Fibroblast of lung (primary cell): Measurements from ENCODE around the gene LAMTOR5. TPM values are rescaled to one million over a fixed set of nuclear protein-coding genes. Genes with fewer than 3 reads are reported as not detected.

Source experiments
- DNase-seq, 2 donors: peaks; one replicate each; pipeline versions ENCODE4 v3.0.0 to v3.0.0-alpha.2; 2010; ENCODE audit warnings: low read depth in 2 of 2
- H2AFZ ChIP-seq: 2 replicates; pipeline ENCODE4 v1.5.1; 2012; ENCODE audit warnings: low read length, control low read depth, inconsistent platforms
- H3K27ac ChIP-seq: 2 replicates; pipeline ENCODE4 v1.5.1; 2011; ENCODE audit warnings: low read length, control low read depth; ENCODE audit not compliant: insufficient read depth
- H3K27me3 ChIP-seq: 2 replicates; pipeline ENCODE4 v1.5.1; 2011; ENCODE audit warnings: mild to moderate bottlenecking, low read length; ENCODE audit not compliant: control insufficient read depth, insufficient read depth
- H3K36me3 ChIP-seq: 2 replicates; pipeline ENCODE4 v1.5.1; 2011; ENCODE audit warnings: low read length; ENCODE audit not compliant: control insufficient read depth, insufficient read depth
- H3K4me1 ChIP-seq: 2 replicates; pipeline ENCODE4 v1.5.1; 2011; ENCODE audit warnings: low read length; ENCODE audit not compliant: control insufficient read depth, insufficient read depth; ENCODE audit errors: extremely low read depth
- H3K4me2 ChIP-seq: 2 replicates; pipeline ENCODE4 v1.5.1; 2011; ENCODE audit warnings: low read length, control low read depth; ENCODE audit not compliant: insufficient read depth; ENCODE audit errors: extremely low read depth
- H3K4me3 ChIP-seq, 4 experiments: fragments of 200-600 bp in 1 of 4; sonication (generic) in 1 of 4; replicated peaks in 1 of 4; 2 replicates each; pipeline ENCODE4 v1.5.1; 2011 to 2016; ENCODE audit warnings: low read length in 4 of 4, low read depth in 3 of 4, mild to moderate bottlenecking in 3 of 4, control low read depth in 2 of 4, inconsistent platforms in 1 of 4, mixed read lengths in 1 of 4; ENCODE audit not compliant: insufficient read depth in 1 of 4; ENCODE audit errors: control extremely low read depth in 1 of 4
- H3K79me2 ChIP-seq: 2 replicates; pipeline ENCODE4 v1.5.1; 2012; ENCODE audit warnings: mild to moderate bottlenecking, low read length, inconsistent platforms; ENCODE audit not compliant: control insufficient read depth, insufficient read depth
- H3K9ac ChIP-seq: 2 replicates; pipeline ENCODE4 v1.5.1; 2011; ENCODE audit warnings: mild to moderate bottlenecking, low read length, control low read depth; ENCODE audit not compliant: insufficient read depth
- H3K9me3 ChIP-seq: 2 replicates; pipeline ENCODE4 v1.5.1; 2012; ENCODE audit warnings: low read depth, low read length; ENCODE audit not compliant: control insufficient read depth, insufficient read depth
- H4K20me1 ChIP-seq: 2 replicates; pipeline ENCODE4 v1.5.1; 2011; ENCODE audit warnings: low read length; ENCODE audit not compliant: control insufficient read depth, insufficient read depth; ENCODE audit errors: extremely low read depth
- EZH2 ChIP-seq: IDR thresholded peaks from 2 replicates; pipeline ENCODE4 v1.5.1; 2012; ENCODE audit warnings: low read length, control low read depth, mild to moderate bottlenecking; ENCODE audit errors: missing control alignments
- polyA plus RNA-seq, 2 donors: library from polyadenylated mRNA; depleted of rRNA in 1 of 2; stranded (reverse) in 1 of 2; unstranded in 1 of 2; fragments of >200 nt; gene quantifications; 2 replicates each; pipeline ENCODE4 v1.2.1, GENCODE V29; 2011 to 2012; ENCODE audit warnings: missing spikeins in 1 of 2
- total RNA-seq: library from RNA; depleted of rRNA; stranded (reverse); fragments of >200 nt; gene quantifications from 2 replicates; pipeline ENCODE4 v1.2.1, GENCODE V29; 2014
- TF ChIP-seq, protein P1 (sequence below), 2 donors: IDR thresholded peaks in 1 of 2; conservative IDR thresholded peaks in 1 of 2; 1 replicate in 1 of 2; 2 replicates in 1 of 2; pipeline ENCODE4 v1.5.1; 2011 to 2012; ENCODE audit warnings: low read length in 2 of 2, control low read depth in 1 of 2, inconsistent platforms in 1 of 2, low read depth in 1 of 2, mild to moderate bottlenecking in 1 of 2

The LAMTOR5 gene
- total and polyA plus RNA-seq, 2 donors (not counting 1 experiment from before 2014, with no cell fraction given), result 70.4 to 317 TPM

DNA sequence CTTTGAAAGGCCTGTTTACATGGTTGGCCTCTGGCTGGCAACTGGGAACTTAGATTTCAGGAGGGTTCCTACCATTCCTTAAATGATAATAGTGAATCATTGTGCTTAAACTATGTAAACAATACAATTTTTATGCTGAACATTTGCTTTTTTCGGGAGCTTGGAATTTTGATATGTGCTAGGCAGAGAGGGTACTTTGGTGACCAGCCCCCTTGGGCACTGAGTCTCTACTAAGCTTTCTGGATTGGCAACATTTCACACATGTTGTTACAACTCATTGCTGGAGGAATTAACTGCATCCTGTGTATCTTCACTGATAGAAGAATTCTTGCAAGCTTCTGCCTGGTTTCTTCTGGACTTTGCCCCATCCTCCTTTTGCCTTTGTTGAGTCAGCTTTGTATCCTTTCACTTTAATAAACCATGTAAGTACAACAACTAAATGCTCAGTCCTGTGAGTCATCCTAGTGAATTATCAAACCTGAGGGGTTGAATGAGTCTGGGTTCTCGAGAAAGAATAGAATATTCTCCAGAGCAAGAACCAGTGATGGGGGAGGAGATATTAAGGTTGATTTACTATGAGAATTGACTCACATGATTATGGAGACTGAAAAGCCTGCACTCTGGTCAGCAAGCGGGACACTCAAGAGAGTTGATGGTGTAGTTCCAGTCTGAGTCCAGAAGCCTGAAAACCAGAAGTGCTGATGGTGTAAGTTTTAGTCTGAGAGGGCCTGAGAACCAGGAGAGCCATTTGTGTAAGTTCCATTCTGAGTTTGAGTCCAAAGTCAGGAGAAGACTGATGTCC lies 13.6 kb downstream of the LAMTOR5 start:
- Histone ChIP-seq H3K4me1 (peaks cover 21% of the 10 kb centered on the region), H3K9me3 (no peaks in the 10 kb centered on the region), H3K4me2 (peak overlapping the region; percentile 60), H3K27me3 (no peaks in the 10 kb centered on the region), H3K36me3 (no peaks in the 10 kb centered on the region), H2AFZ (no peak overlapping the region), H3K9ac (no peak overlapping the region), H4K20me1 (no peaks in the 10 kb centered on the region), H3K27ac (peak overlapping the region; percentile 51), H3K79me2 (no peaks in the 10 kb centered on the region), H3K4me3 (peak overlapping the region in 1 of 4 experiments; percentile 12)
- peak; percentile 82 to 85 for DNase-seq
- TF ChIP-seq EZH2, result no peak
- TF ChIP-seq, protein P1, sequence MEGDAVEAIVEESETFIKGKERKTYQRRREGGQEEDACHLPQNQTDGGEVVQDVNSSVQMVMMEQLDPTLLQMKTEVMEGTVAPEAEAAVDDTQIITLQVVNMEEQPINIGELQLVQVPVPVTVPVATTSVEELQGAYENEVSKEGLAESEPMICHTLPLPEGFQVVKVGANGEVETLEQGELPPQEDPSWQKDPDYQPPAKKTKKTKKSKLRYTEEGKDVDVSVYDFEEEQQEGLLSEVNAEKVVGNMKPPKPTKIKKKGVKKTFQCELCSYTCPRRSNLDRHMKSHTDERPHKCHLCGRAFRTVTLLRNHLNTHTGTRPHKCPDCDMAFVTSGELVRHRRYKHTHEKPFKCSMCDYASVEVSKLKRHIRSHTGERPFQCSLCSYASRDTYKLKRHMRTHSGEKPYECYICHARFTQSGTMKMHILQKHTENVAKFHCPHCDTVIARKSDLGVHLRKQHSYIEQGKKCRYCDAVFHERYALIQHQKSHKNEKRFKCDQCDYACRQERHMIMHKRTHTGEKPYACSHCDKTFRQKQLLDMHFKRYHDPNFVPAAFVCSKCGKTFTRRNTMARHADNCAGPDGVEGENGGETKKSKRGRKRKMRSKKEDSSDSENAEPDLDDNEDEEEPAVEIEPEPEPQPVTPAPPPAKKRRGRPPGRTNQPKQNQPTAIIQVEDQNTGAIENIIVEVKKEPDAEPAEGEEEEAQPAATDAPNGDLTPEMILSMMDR (conservative IDR thresholded peaks at IDR 0.05 in 1 of 2, IDR thresholded peaks at IDR 0.05 in 1 of 2; ENCODE audit: low read depth in 1 of 2, low read length in 2 of 2), result no peak

GRCh38 chr1:110393286-110393685 lies 14.2 kb downstream of the LAMTOR5 start:
- TF ChIP-seq, protein P1 (conservative IDR thresholded peaks at IDR 0.05 in 1 of 2, IDR thresholded peaks at IDR 0.05 in 1 of 2; ENCODE audit: low read depth in 1 of 2, low read length in 2 of 2), result no peak
- TF ChIP-seq EZH2, result no peak
- no peak overlapping the region for H3K9ac ChIP-seq
- H3K4me3 ChIP-seq, result no peak overlapping the region
- DNase-seq, result peak in 1 of 2 donors; percentile 43
- no peaks in the 10 kb centered on the region for H3K9me3 ChIP-seq
- no peaks in the 10 kb centered on the region for H3K27me3 ChIP-seq
- H3K4me2 ChIP-seq, result peak overlapping the region; percentile 60
- H2AFZ ChIP-seq, result no peak overlapping the region
- peak overlapping the region; percentile 51 for H3K27ac ChIP-seq
- H3K36me3 ChIP-seq, result no peaks in the 10 kb centered on the region
- peaks cover 21% of the 10 kb centered on the region for H3K4me1 ChIP-seq
- no peaks in the 10 kb centered on the region for H4K20me1 ChIP-seq
- no peaks in the 10 kb centered on the region for H3K79me2 ChIP-seq

DNA sequence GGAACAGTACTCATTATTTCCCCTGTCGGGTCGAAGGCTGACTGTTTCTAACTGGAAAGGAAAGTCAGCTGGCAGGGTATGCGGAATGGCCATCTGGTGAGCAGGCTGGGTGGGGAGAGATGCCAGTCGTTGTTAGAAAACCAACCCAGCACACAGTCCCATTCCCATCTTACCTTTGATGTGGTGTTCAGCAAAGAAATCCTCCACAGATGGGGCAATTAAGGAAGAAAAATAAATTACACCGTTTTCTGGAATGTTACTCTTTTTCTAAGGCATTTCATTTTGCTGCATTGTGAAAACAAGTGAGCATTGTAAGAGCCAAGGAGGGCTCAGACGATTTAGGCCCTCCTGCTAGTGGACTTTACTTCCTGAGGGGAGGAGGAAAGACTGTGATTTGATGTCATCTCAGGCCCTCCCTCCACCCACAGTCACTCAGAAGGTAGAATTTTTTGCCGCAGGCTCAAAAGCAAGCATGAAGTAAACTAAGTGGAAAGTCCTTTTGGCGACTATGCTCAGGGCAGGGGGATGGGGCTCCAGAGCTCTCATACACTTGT lies 16.7 kb downstream of the LAMTOR5 start, which contains the start of gene SLC16A4:
TSS of gene SLC16A4 (minus strand) at position 335 of the 554 bp plus-strand sequence. CDS start 1,703 bp downstream, outside the sequence.
- no peaks in the 10 kb centered on the region for H3K79me2 ChIP-seq
- peak within 1 kb of the TSS; percentile 33 for H3K9ac ChIP-seq
- no peaks in the 10 kb centered on the region for H4K20me1 ChIP-seq
- peak within 1 kb of the TSS; percentile 64 for H3K4me2 ChIP-seq
- no peak within 1 kb of the TSS for H2AFZ ChIP-seq
- H3K9me3 ChIP-seq, result no peaks in the 10 kb centered on the region
- TF ChIP-seq, protein P1 (conservative IDR thresholded peaks at IDR 0.05 in 1 of 2, IDR thresholded peaks at IDR 0.05 in 1 of 2; ENCODE audit: low read depth in 1 of 2, low read length in 2 of 2), result no peak
- no peak for TF ChIP-seq EZH2
- H3K27me3 ChIP-seq, result no peaks in the 10 kb centered on the region
- H3K36me3 ChIP-seq, result no peaks in the 10 kb centered on the region
- DNase-seq, result peak; percentile 60 to 86
- H3K4me1 ChIP-seq, result peaks cover 21% of the 10 kb centered on the region
- H3K4me3 ChIP-seq, result peak within 1 kb of the TSS; percentile 28 to 52 (median 46)
- H3K27ac ChIP-seq, result peak within 1 kb of the TSS; percentile 57
